Hair follicular keratinocyte (primary cell): ENCODE results near the gene DDX1. TPM values are rescaled to one million over a fixed set of nuclear protein-coding genes. Genes with fewer than 3 reads are reported as not detected.

Experiments used
- total RNA-seq: library from RNA; depleted of rRNA; stranded (reverse); fragments of >200 nt; gene quantifications from 2 replicates; pipeline ENCODE4 v1.2.3, GENCODE V29; 2015

Gene DDX1
- total RNA-seq: 60.8 and 73.8 TPM in 2 replicates

DNA sequence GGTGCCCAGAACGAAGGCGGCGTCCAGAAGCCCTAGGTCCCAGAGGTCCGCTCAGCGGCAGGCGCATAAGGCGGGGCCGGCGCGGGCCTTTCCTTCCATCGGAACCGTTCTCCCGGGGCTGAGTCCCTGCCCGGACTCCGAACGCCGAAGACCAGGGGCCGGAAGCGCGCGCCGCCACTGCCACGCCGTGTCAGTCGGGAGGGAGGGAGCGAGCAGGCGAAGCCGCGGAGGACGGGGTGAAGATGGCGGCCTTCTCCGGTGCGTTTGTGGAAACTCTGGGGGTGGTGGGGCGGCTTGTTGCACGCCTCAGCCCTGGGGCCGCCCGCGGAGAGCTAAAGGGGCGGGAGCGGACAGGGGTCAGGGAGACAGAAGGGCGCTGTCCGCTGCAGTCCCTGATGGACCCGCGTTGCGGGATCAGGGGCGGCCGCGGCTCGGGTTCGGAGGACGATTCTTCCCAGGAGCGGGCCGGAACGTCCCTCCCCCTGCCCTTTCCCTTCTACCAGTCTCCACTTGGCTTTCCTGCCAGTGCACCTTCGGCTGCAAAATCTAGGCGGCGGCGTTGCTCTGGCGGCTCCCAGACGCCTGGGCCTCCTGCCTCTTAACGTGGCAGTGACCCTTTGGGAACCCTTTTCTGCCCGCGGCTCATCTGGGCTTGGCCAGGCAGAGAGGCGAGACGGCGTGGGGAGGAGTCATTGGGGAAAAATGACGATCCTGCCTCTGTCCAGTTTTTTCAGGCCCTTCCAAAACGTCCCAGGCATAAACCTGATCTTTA is at the start of gene DDX1:
TSS of gene DDX1 (plus strand) at position 177 of the 772 bp plus-strand sequence. CDS start at position 243, 66 bp downstream.

GRCh38 chr2:15560988-15561573 is 30.6 kb upstream of the DDX1 start, which contains the start of gene NBAS:
TSS of gene NBAS (minus strand) at chr2:15561334. CDS start at chr2:15561304, 30 bp downstream.

Other genes with a start within 250 kb of the DDX1 start
- 30.6 and 38.3 TPM in 2 replicates for gene NBAS, start 30.5 kb upstream of the DDX1 start, total RNA-seq